H1 (cell line): ENCODE measurements around the gene RIPK4. TPM values are rescaled to one million over a fixed set of nuclear protein-coding genes. Genes with fewer than 3 reads are reported as not detected.

Source experiments
- CTCF ChIA-PET: fragments of 300-600 bp; sonication (Branson Sonifier 250); formaldehyde crosslinking; loops from one replicate; lab custom pipeline; 2021; ENCODE audit not compliant: partially characterized antibody; lab: Charles Lee
- POLR2A ChIA-PET: fragments of 300-600 bp; sonication (Branson Sonifier 250); formaldehyde crosslinking; loops from one replicate; lab custom pipeline; 2021; ENCODE audit warnings: inconsistent platforms; ENCODE audit not compliant: partially characterized antibody; lab: Charles Lee
- DNase-seq, 2 experiments: peaks; one replicate each; pipeline versions ENCODE4 v3.0.0 to v3.0.0-alpha.2; 2010 to 2022; ENCODE audit warnings: low spot score in 2 of 2, low read depth in 1 of 2, mixed read lengths in 1 of 2
- FAIRE-seq: peaks from 2 replicates; lab custom pipeline; 2011; peaks lifted over from hg19 to GRCh38; lab: Jason Lieb, UNC
- H2AFZ ChIP-seq: 2 replicates; pipeline ENCODE4 v1.8.1; 2012; ENCODE audit warnings: low read length, inconsistent platforms
- H2AK5ac ChIP-seq: 2 replicates; pipeline ENCODE4 v1.6.1; 2013; ENCODE audit warnings: low read depth, low read length
- H2BK120ac ChIP-seq: replicated peaks from 2 replicates; pipeline ENCODE3; 2013; ENCODE audit warnings: low read depth, low read length, inconsistent platforms
- H2BK12ac ChIP-seq: 2 replicates; pipeline ENCODE4 v1.6.1; 2013; ENCODE audit warnings: low read depth, low read length
- H2BK15ac ChIP-seq: 2 replicates; pipeline ENCODE4 v1.6.1; 2013; ENCODE audit warnings: low read length
- H2BK20ac ChIP-seq: 2 replicates; pipeline ENCODE4 v1.6.1; 2013; ENCODE audit warnings: low read length
- H2BK5ac ChIP-seq: 2 replicates; pipeline ENCODE4 v1.6.1; 2013; ENCODE audit warnings: low read depth, low read length
- H3K14ac ChIP-seq: 2 replicates; pipeline ENCODE4 v1.6.1; 2013; ENCODE audit warnings: inconsistent platforms; ENCODE audit not compliant: insufficient read length
- H3K18ac ChIP-seq: 2 replicates; pipeline ENCODE4 v1.6.1; 2013; ENCODE audit warnings: low read length; ENCODE audit errors: extremely low read depth
- H3K23ac ChIP-seq: 2 replicates; pipeline ENCODE4 v1.6.1; 2013; ENCODE audit warnings: inconsistent platforms; ENCODE audit not compliant: insufficient read length
- H3K23me2 ChIP-seq: 2 replicates; pipeline ENCODE4 v1.6.1; 2013; ENCODE audit warnings: low read depth, low read length
- H3K27ac ChIP-seq: 2 replicates; pipeline ENCODE4 v1.6.1; 2011; ENCODE audit warnings: low read depth, low read length, inconsistent platforms
- H3K27me3 ChIP-seq, 4 experiments: replicated peaks in 1 of 4; 1 replicate in 1 of 4; 2 replicates in 3 of 4; pipeline versions ENCODE4 v1.6.1 to v1.8.1; 2011 to 2013; ENCODE audit warnings: low read length in 3 of 4, mild to moderate bottlenecking in 3 of 4, inconsistent platforms in 2 of 4, mixed read lengths in 2 of 4, moderate library complexity in 1 of 4; ENCODE audit not compliant: control insufficient read depth in 3 of 4, insufficient read depth in 3 of 4; ENCODE audit errors: extremely low read depth in 1 of 4
- H3K36me3 ChIP-seq, 4 experiments: 2 replicates each; pipeline versions ENCODE4 v1.6.1 to v1.8.1; 2011 to 2013; ENCODE audit warnings: mild to moderate bottlenecking in 4 of 4, low read length in 3 of 4, moderate library complexity in 2 of 4, control low read depth in 1 of 4, inconsistent platforms in 1 of 4; ENCODE audit not compliant: insufficient read depth in 4 of 4, control insufficient read depth in 2 of 4
- H3K4ac ChIP-seq: replicated peaks from 2 replicates; pipeline ENCODE3; 2013; ENCODE audit warnings: low read length, low read depth, mixed read lengths, inconsistent platforms; ENCODE audit not compliant: insufficient read length
- H3K4me1 ChIP-seq, 4 experiments: replicated peaks in 1 of 4; 1 replicate in 1 of 4; 2 replicates in 3 of 4; pipeline versions ENCODE4 v1.6.1 to v1.8.1; 2011 to 2013; ENCODE audit warnings: low read length in 3 of 4, inconsistent platforms in 2 of 4, mixed read lengths in 1 of 4; ENCODE audit not compliant: insufficient read depth in 4 of 4, control insufficient read depth in 3 of 4
- H3K4me2 ChIP-seq, 2 experiments: 2 replicates each; pipeline versions ENCODE4 v1.6.1 to v1.8.1; 2011 to 2013; ENCODE audit warnings: low read depth in 2 of 2, low read length in 2 of 2, control low read depth in 1 of 2, inconsistent platforms in 1 of 2, mild to moderate bottlenecking in 1 of 2; ENCODE audit not compliant: insufficient read depth in 1 of 2
- H3K4me3 ChIP-seq, 4 experiments: fragments of 200-600, 300-600 bp in 1 of 4; sonication (generic), shearing (Covaris generic), sonication (Bioruptor Twin) in 1 of 4; 2 replicates each; pipeline versions ENCODE4 v1.5.1 to v1.8.1; 2011 to 2016; ENCODE audit warnings: low read length in 4 of 4, low read depth in 3 of 4, control low read depth in 2 of 4, inconsistent platforms in 2 of 4, mild to moderate bottlenecking in 2 of 4, mixed read lengths in 1 of 4, moderate library complexity in 1 of 4; ENCODE audit not compliant: insufficient read depth in 2 of 4; ENCODE audit errors: extremely low read depth in 1 of 4
- H3K56ac ChIP-seq: replicated peaks from 2 replicates; pipeline ENCODE3; 2013; ENCODE audit warnings: low read depth, mild to moderate bottlenecking, mixed read lengths, low read length, inconsistent platforms; ENCODE audit not compliant: insufficient read length
- H3K79me1 ChIP-seq: 2 replicates; pipeline ENCODE4 v1.6.1; 2013; ENCODE audit warnings: low read depth, low read length, control low read depth
- H3K79me2 ChIP-seq, 2 experiments: 2 replicates each; pipeline versions ENCODE4 v1.6.1 to v1.8.1; 2012 to 2013; ENCODE audit warnings: low read length in 2 of 2, mild to moderate bottlenecking in 2 of 2, inconsistent platforms in 1 of 2; ENCODE audit not compliant: insufficient read depth in 2 of 2, control insufficient read depth in 1 of 2
- H3K9ac ChIP-seq, 4 experiments: replicated peaks in 1 of 4; 1 replicate in 1 of 4; 2 replicates in 3 of 4; pipeline versions ENCODE4 v1.6.1 to v1.8.1; 2011 to 2013; ENCODE audit warnings: low read depth in 3 of 4, low read length in 3 of 4, control low read depth in 2 of 4, mild to moderate bottlenecking in 2 of 4, moderate library complexity in 2 of 4, inconsistent platforms in 1 of 4; ENCODE audit errors: extremely low read depth in 1 of 4
- H3K9me3 ChIP-seq, 2 experiments: 2 replicates each; pipeline versions ENCODE4 v1.6.1 to v1.8.1; 2012 to 2013; ENCODE audit warnings: mild to moderate bottlenecking in 2 of 2, moderate library complexity in 2 of 2, control low read depth in 1 of 2, inconsistent platforms in 1 of 2, low read depth in 1 of 2, low read length in 1 of 2, mixed read lengths in 1 of 2; ENCODE audit not compliant: insufficient read depth in 2 of 2
- H4K20me1 ChIP-seq, 2 experiments: replicated peaks in 1 of 2; 2 replicates each; pipeline versions ENCODE3 to v1.8.1; 2011 to 2013; ENCODE audit warnings: inconsistent platforms in 2 of 2, low read length in 2 of 2, mild to moderate bottlenecking in 1 of 2; ENCODE audit not compliant: insufficient read depth in 2 of 2, control insufficient read depth in 1 of 2
- H4K5ac ChIP-seq: 2 replicates; pipeline ENCODE4 v1.6.1; 2013; ENCODE audit warnings: low read length, low read depth, mixed read lengths, inconsistent platforms; ENCODE audit not compliant: insufficient read length
- H4K8ac ChIP-seq: 2 replicates; pipeline ENCODE4 v1.8.0; 2013; ENCODE audit warnings: mild to moderate bottlenecking, moderate library complexity, low read length, inconsistent platforms; ENCODE audit not compliant: insufficient read depth; ENCODE audit errors: extremely low read depth
- H4K91ac ChIP-seq: replicated peaks from 2 replicates; pipeline ENCODE3; 2013; ENCODE audit warnings: low read length, mixed read lengths, inconsistent platforms; ENCODE audit not compliant: insufficient read length
- CHD2 ChIP-seq: IDR thresholded peaks from 2 replicates; pipeline ENCODE4 v1.6.1; 2012; ENCODE audit warnings: low read length, improper control_type of control experiment
- E2F6 ChIP-seq: IDR thresholded peaks from 2 replicates; pipeline ENCODE4 v1.6.1; 2012; ENCODE audit warnings: inconsistent platforms
- EP300 ChIP-seq, 2 experiments: IDR thresholded peaks; 1 replicate in 1 of 2; 2 replicates in 1 of 2; pipeline ENCODE4 v1.6.1; 2011 to 2012; ENCODE audit warnings: low read depth in 2 of 2, low read length in 2 of 2, mild to moderate bottlenecking in 2 of 2, borderline replicate concordance in 1 of 2, inconsistent platforms in 1 of 2, moderate library complexity in 1 of 2
- HDAC2 ChIP-seq, 2 experiments: fragments of 300-600 bp in 1 of 2; sonication (generic) in 1 of 2; IDR thresholded peaks; 2 replicates each; pipeline ENCODE4 v1.6.1; 2011 to 2012; ENCODE audit warnings: low read depth in 2 of 2, low read length in 2 of 2, mild to moderate bottlenecking in 2 of 2, moderate library complexity in 2 of 2, borderline replicate concordance in 1 of 2, inconsistent platforms in 1 of 2
- POLR2A ChIP-seq, 2 experiments: IDR thresholded peaks; 1 replicate in 1 of 2; 2 replicates in 1 of 2; pipeline ENCODE4 v1.6.1; 2011; ENCODE audit warnings: low read depth in 2 of 2, low read length in 2 of 2, mild to moderate bottlenecking in 2 of 2; ENCODE audit errors: control extremely low read depth in 1 of 2
- RNF2 ChIP-seq: fragments of 200-900, 300-1000 bp; sonication (generic); IDR thresholded peaks from 2 replicates; pipeline ENCODE4 v1.7.1; 2016; ENCODE audit warnings: borderline replicate concordance, low read depth, mild to moderate bottlenecking, antibody characterized with exemption, low read length; ENCODE audit not compliant: poor library complexity, severe bottlenecking; ENCODE audit errors: missing control alignments
- SAP30 ChIP-seq: fragments of 300-600 bp; sonication (generic); IDR thresholded peaks from 2 replicates; pipeline ENCODE4 v1.7.1; 2012; ENCODE audit warnings: low read length, moderate library complexity, mild to moderate bottlenecking, inconsistent platforms; ENCODE audit not compliant: insufficient read depth, insufficient replicate concordance
- TAF1 ChIP-seq: IDR thresholded peaks from 2 replicates; pipeline ENCODE4 v1.6.1; 2011; ENCODE audit warnings: mild to moderate bottlenecking, low read depth, low read length
- WGBS, 2 experiments: shearing (Covaris generic) in 1 of 2; methylation state at CpG; one replicate each; pipeline versions ENCODE4 v1.1.6 to v1.1.7; 2013 to 2015; ENCODE audit warnings: low lambda C conversion rate in 2 of 2, mixed read lengths in 2 of 2, inconsistent platforms in 1 of 2, low coverage in 1 of 2, missing lambda C conversion rate in 1 of 2; ENCODE audit not compliant: insufficient replicate concordance in 2 of 2, insufficient coverage in 1 of 2, insufficient read length in 1 of 2; ENCODE audit errors: extremely low coverage in 1 of 2, missing lambda C conversion rate in 1 of 2; 5-methylcytosine and 5-hydroxymethylcytosine counted together
- polyA plus RNA-seq, 7 experiments: library from polyadenylated mRNA; depleted of rRNA in 3 of 7; stranded (reverse) in 5 of 7; unstranded in 2 of 7; fragments of >200 nt in 5 of 7; fragments of 200-250 nt in 2 of 7; gene quantifications; 1 replicate in 5 of 7; 2 replicates in 1 of 7; 4 replicates in 1 of 7; pipeline versions ENCODE4 v1.2.1 to v1.2.3, GENCODE V29; 2011 to 2013; ENCODE audit warnings: missing spikeins in 2 of 7, mixed read lengths in 2 of 7
- total RNA-seq: library from RNA; stranded (reverse); fragmentation: NEBNext Ultra II Directional; extraction: Animal tissue kit (Norgen Biotek cat#: 25700); gene quantifications from 2 replicates; pipeline ENCODE4 v1.2.1, GENCODE V29; 2021

RIPK4 gene
- total and polyA plus RNA-seq, 2 of the 8 experiments (the other 6 are each of a cell fraction or from before 2014, with no cell fraction given): 2.7 to 5.6 TPM

DNA sequence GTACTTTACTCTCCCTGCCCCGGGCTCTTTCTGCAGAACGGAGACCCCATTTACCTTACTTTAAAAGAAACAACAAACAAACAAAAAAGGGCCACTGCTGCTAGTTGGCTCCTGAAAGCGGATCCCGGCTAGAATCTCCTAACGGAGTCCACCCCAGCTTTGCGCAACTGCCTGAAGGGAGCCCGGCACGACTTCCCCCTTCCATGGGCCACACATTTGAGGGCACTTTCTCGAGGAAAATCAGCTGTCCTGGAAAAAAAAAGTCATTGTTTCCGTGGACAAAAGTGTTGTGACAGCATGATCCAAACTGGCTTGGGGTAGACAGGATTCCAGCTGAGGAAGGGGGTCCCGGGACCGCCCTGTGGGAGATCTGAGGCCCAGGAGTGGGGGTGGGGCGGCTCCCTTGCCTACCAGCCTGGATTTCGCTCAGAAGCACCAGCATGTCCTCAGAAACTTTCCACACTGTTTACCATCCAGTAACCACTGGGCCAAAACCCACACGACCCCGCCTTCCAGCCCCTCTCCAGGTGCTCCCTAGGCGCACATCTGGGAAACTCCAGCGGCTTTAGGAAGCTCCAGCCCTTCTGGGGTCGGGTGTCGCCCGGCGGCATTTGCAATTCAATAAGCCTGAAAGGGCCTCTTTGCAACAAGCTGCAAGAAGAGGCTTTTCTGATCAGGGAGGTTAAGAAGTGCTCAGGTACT lies 4.8 kb downstream of the RIPK4 start:
- H4K20me1 ChIP-seq: peaks cover 7 to 8% of the 10 kb centered on the region in 2 experiments
- peak overlapping the region in 2 of 4 experiments; percentile 21 to 41; a peak in 3 of 7 replicates for H3K9ac ChIP-seq
- no peaks in the 10 kb centered on the region for H3K9me3 ChIP-seq
- no peak overlapping the region for H3K14ac ChIP-seq
- peaks cover 22 to 57% (median 47%) of the 10 kb centered on the region in 4 experiments for H3K27me3 ChIP-seq
- peak overlapping the region; percentile 40; the same call in 1 of the 2 replicates for H3K27ac ChIP-seq
- H2AK5ac ChIP-seq: no peak overlapping the region; the same call in 1 of the 2 replicates
- peaks cover 18% of the 10 kb centered on the region for H3K23me2 ChIP-seq
- H3K79me1 ChIP-seq: no peaks in the 10 kb centered on the region
- WGBS, 2 experiments: 1% methylated on average over 22 of the region's 22 CpGs; no CpG with 5 or more reads in 1 of the 2 experiments
- 0 out of 2 replicates have a peak overlapping the region, but pooled peaks have one; percentile 88 for H2BK15ac ChIP-seq
- no peak overlapping the region for H2BK12ac ChIP-seq
- ChIA-PET CTCF (interaction anchor here (1.0 to 9.1 kb wide), 7 partner anchors 9 to 150 kb away, joined by 3 to 71 read pairs (median 7); no protein-coding TSS in a partner anchor), POLR2A (interaction anchor here (0.7 to 4.2 kb wide), 8 partner anchors 8 to 145 kb away, joined by 3 to 23 read pairs (median 6); no protein-coding TSS in a partner anchor)
- H3K23ac ChIP-seq: no peak overlapping the region
- H2BK20ac ChIP-seq: 0 out of 2 replicates have a peak overlapping the region, but pooled peaks have one; percentile 86
- no peaks in the 10 kb centered on the region for H3K36me3 ChIP-seq
- no peak overlapping the region for H2AFZ ChIP-seq
- H4K5ac ChIP-seq: peak overlapping the region; percentile 3
- 0 out of 2 replicates have a peak overlapping the region, but pooled peaks have one; percentile 17 for H4K8ac ChIP-seq
- H3K4me2 ChIP-seq: peak overlapping the region; percentile 87 to 99
- H3K4me1 ChIP-seq: peaks cover 31 to 54% (median 35%) of the 10 kb centered on the region in 4 experiments
- H3K4me3 ChIP-seq: peak overlapping the region; percentile 30 to 63 (median 52); a peak in 7 of 8 replicates
- peak overlapping the region; percentile 60; the same call in 1 of the 2 replicates for H3K18ac ChIP-seq
- no peak overlapping the region for H3K4ac ChIP-seq
- peak overlapping the region; percentile 18 for H4K91ac ChIP-seq
- no peak overlapping the region for H3K56ac ChIP-seq
- FAIRE-seq (peak; percentile 45), DNase-seq (peak; percentile 64 to 71)
- peak overlapping the region; percentile 18 for H2BK120ac ChIP-seq
- H3K79me2 ChIP-seq: peaks cover 0 to 41% of the 10 kb centered on the region in 2 experiments; a peak in 3 of 4 replicates
- H2BK5ac ChIP-seq: no peak overlapping the region; the same call in 1 of the 2 replicates
- TF ChIP-seq CHD2 (peak; percentile 7; the same call in 1 of the 2 replicates), E2F6 (no peak), POLR2A (IDR thresholded peaks at IDR 0.05; ENCODE audit: control extremely low read depth in 1 of 2, low read depth in 2 of 2, low read length in 2 of 2) (peak in 1 of 2 experiments; percentile 45; a peak in 2 of 3 replicates), HDAC2 (IDR thresholded peaks at IDR 0.05; ENCODE audit: borderline replicate concordance in 1 of 2, low read depth in 2 of 2, low read length in 2 of 2) (peak in 1 of 2 experiments; percentile 87; a peak in 1 of 4 replicates), TAF1 (0 out of 2 replicates have a peak, but pooled peaks have one; percentile 33), EP300 (IDR thresholded peaks at IDR 0.05; ENCODE audit: borderline replicate concordance in 1 of 2, low read depth in 2 of 2, low read length in 2 of 2) (0 out of 3 replicates have a peak, but pooled peaks of 1 of the 2 experiments have one; percentile 34), RNF2 (no peak), SAP30 (no peak)
